ENCODE results near the gene HEXD.
"Not testable (repeated sequence)": the region's sequence is repeated elsewhere in the genome, so short reads cannot be mapped to it uniquely, and the experiment has no call there.

HEXD gene

GRCh38 chr17:82378741-82379021 lies 39.5 kb upstream of the HEXD start:
- no peak for DNase-seq (ENCODE audit: low read depth, low spot score)
- H3K27me3 ChIP-seq (ENCODE audit: insufficient read depth, insufficient read length), result no peaks in the 10 kb centered on the region

GRCh38 chr17:82380860-82381702 lies 37.1 kb upstream of the HEXD start:
- TF ChIP-seq ZNF274 (IDR thresholded peaks at IDR 0.05; ENCODE audit: low read depth, low read length) (no peak), SUZ12 (IDR thresholded peaks at IDR 0.05; ENCODE audit: extremely low read depth, insufficient read depth, insufficient read length) (no peak), YY1 (IDR thresholded peaks at IDR 0.05; ENCODE audit: insufficient read depth, insufficient read length) (no peak)
- no peak overlapping the region for H3K4me3 ChIP-seq (ENCODE audit: insufficient read length, low read depth)
- no peaks in the 10 kb centered on the region for H3K27me3 ChIP-seq (ENCODE audit: insufficient read depth, insufficient read length)
- H3K4me1 ChIP-seq (ENCODE audit: insufficient read depth, insufficient read length), result peaks cover 31% of the 10 kb centered on the region
- DNase-seq (ENCODE audit: low read depth, low spot score), result no peak
- H3K9me3 ChIP-seq (ENCODE audit: insufficient read depth, low read length), result no peaks in the 10 kb centered on the region
- H3K36me3 ChIP-seq (ENCODE audit: insufficient read depth, insufficient read length, low read length), result no peaks in the 10 kb centered on the region
- no peak overlapping the region for H3K9ac ChIP-seq (ENCODE audit: insufficient read length, low read depth)

More at GRCh38 chr17:82378741-82379021, 39.5 kb upstream of the HEXD start:
- Histone ChIP-seq H3K4me3 (ENCODE audit: insufficient read length, low read depth) (no peak overlapping the region), H3K36me3 (ENCODE audit: insufficient read depth, insufficient read length, low read length) (no peaks in the 10 kb centered on the region), H3K9ac (ENCODE audit: insufficient read length, low read depth) (no peak overlapping the region), H3K4me1 (ENCODE audit: insufficient read depth, insufficient read length) (peaks cover 24% of the 10 kb centered on the region), H3K9me3 (ENCODE audit: insufficient read depth, low read length) (no peaks in the 10 kb centered on the region)
- TF ChIP-seq ZNF274 (IDR thresholded peaks at IDR 0.05; ENCODE audit: low read depth, low read length), result no peak
- TF ChIP-seq YY1 (IDR thresholded peaks at IDR 0.05; ENCODE audit: insufficient read depth, insufficient read length), result no peak
- no peak for TF ChIP-seq SUZ12 (IDR thresholded peaks at IDR 0.05; ENCODE audit: extremely low read depth, insufficient read depth, insufficient read length)

- not testable (repeated sequence) for H3K9ac ChIP-seq (ENCODE audit: insufficient read length, low read depth); H3K27me3 ChIP-seq (ENCODE audit: insufficient read depth, insufficient read length); H3K4me3 ChIP-seq (ENCODE audit: insufficient read length, low read depth); H3K36me3 ChIP-seq (ENCODE audit: insufficient read depth, insufficient read length, low read length); H3K9me3 ChIP-seq (ENCODE audit: insufficient read depth, low read length); DNase-seq (ENCODE audit: low read depth, low spot score)
- H3K4me1 ChIP-seq (ENCODE audit: insufficient read depth, insufficient read length), result peaks cover 31% of the 10 kb centered on the region
These were observed 36.5 kb upstream of the HEXD start for GRCh38 chr17:82381703-82382009.

- H3K36me3 ChIP-seq (ENCODE audit: insufficient read depth, insufficient read length, low read length); H3K4me3 ChIP-seq (ENCODE audit: insufficient read length, low read depth); H3K9me3 ChIP-seq (ENCODE audit: insufficient read depth, low read length); H3K9ac ChIP-seq (ENCODE audit: insufficient read length, low read depth); DNase-seq (ENCODE audit: low read depth, low spot score); H3K27me3 ChIP-seq (ENCODE audit: insufficient read depth, insufficient read length): not testable (repeated sequence)
- peaks cover 34% of the 10 kb centered on the region for H3K4me1 ChIP-seq (ENCODE audit: insufficient read depth, insufficient read length)
These were observed 35.8 kb upstream of the HEXD start for GRCh38 chr17:82382220-82382932.

GRCh38 chr17:82382933-82383255 lies 35.3 kb upstream of the HEXD start:
- TF ChIP-seq SUZ12 (IDR thresholded peaks at IDR 0.05; ENCODE audit: extremely low read depth, insufficient read depth, insufficient read length) (no peak), YY1 (IDR thresholded peaks at IDR 0.05; ENCODE audit: insufficient read depth, insufficient read length) (no peak), ZNF274 (IDR thresholded peaks at IDR 0.05; ENCODE audit: low read depth, low read length) (no peak)

GRCh38 chr17:82383411-82383810 lies 34.7 kb upstream of the HEXD start:
- no peaks in the 10 kb centered on the region for H3K9me3 ChIP-seq (ENCODE audit: insufficient read depth, low read length)
- H3K4me3 ChIP-seq (ENCODE audit: insufficient read length, low read depth), result no peak overlapping the region
- H3K36me3 ChIP-seq (ENCODE audit: insufficient read depth, insufficient read length, low read length), result no peaks in the 10 kb centered on the region
- TF ChIP-seq SUZ12 (IDR thresholded peaks at IDR 0.05; ENCODE audit: extremely low read depth, insufficient read depth, insufficient read length) (no peak), ZNF274 (IDR thresholded peaks at IDR 0.05; ENCODE audit: low read depth, low read length) (no peak)
- H3K27me3 ChIP-seq (ENCODE audit: insufficient read depth, insufficient read length), result no peaks in the 10 kb centered on the region
- no peak for DNase-seq (ENCODE audit: low read depth, low spot score)
- peaks cover 31% of the 10 kb centered on the region for H3K4me1 ChIP-seq (ENCODE audit: insufficient read depth, insufficient read length)
- H3K9ac ChIP-seq (ENCODE audit: insufficient read length, low read depth), result peak overlapping the region; percentile 21

More at GRCh38 chr17:82382933-82383255, 35.3 kb upstream of the HEXD start:
- Histone ChIP-seq H3K4me1 (ENCODE audit: insufficient read depth, insufficient read length) (peaks cover 34% of the 10 kb centered on the region), H3K36me3 (ENCODE audit: insufficient read depth, insufficient read length, low read length) (no peaks in the 10 kb centered on the region), H3K4me3 (ENCODE audit: insufficient read length, low read depth) (no peak overlapping the region), H3K27me3 (ENCODE audit: insufficient read depth, insufficient read length) (no peaks in the 10 kb centered on the region), H3K9ac (ENCODE audit: insufficient read length, low read depth) (no peak overlapping the region), H3K9me3 (ENCODE audit: insufficient read depth, low read length) (no peaks in the 10 kb centered on the region)
- DNase-seq (ENCODE audit: low read depth, low spot score), result no peak

- H3K36me3 ChIP-seq (ENCODE audit: insufficient read depth, insufficient read length, low read length), result no peaks in the 10 kb centered on the region
- TF ChIP-seq ZNF274 (IDR thresholded peaks at IDR 0.05; ENCODE audit: low read depth, low read length) (no peak), SUZ12 (IDR thresholded peaks at IDR 0.05; ENCODE audit: extremely low read depth, insufficient read depth, insufficient read length) (no peak), YY1 (IDR thresholded peaks at IDR 0.05; ENCODE audit: insufficient read depth, insufficient read length) (no peak)
- H3K27me3 ChIP-seq (ENCODE audit: insufficient read depth, insufficient read length), result no peaks in the 10 kb centered on the region
- no peaks in the 10 kb centered on the region for H3K9me3 ChIP-seq (ENCODE audit: insufficient read depth, low read length)
- DNase-seq (ENCODE audit: low read depth, low spot score), result no peak
- H3K4me3 ChIP-seq (ENCODE audit: insufficient read length, low read depth), result no peak overlapping the region
- H3K9ac ChIP-seq (ENCODE audit: insufficient read length, low read depth), result no peak overlapping the region
- peaks cover 31% of the 10 kb centered on the region for H3K4me1 ChIP-seq (ENCODE audit: insufficient read depth, insufficient read length)
These were observed 34.0 kb upstream of the HEXD start for GRCh38 chr17:82384051-82384729.

Data from NT2/D1 (cell line).